SU-DHL-6 (cell line): ENCODE data around the gene CEP97.
"Not testable (repeated sequence)": the region's sequence is repeated elsewhere in the genome, so short reads cannot be mapped to it uniquely, and the experiment has no call there.

ENCODE experiments used
- H2AFZ ChIP-seq: fragments of 200-600 bp; sonication (generic); 2 replicates; pipeline ENCODE4 v1.6.1; 2014; ENCODE audit warnings: low read depth, mild to moderate bottlenecking, moderate library complexity, mixed read lengths, antibody characterized with exemption, low read length; ENCODE audit not compliant: severe bottlenecking
- H3F3A ChIP-seq: fragments of 200-600 bp; shearing (Covaris generic); 2 replicates; pipeline ENCODE4 v1.6.0; 2016; ENCODE audit warnings: antibody characterized with exemption, mild to moderate bottlenecking; ENCODE audit not compliant: insufficient read depth
- H3K27ac ChIP-seq: fragments of 200-600 bp; sonication (generic); 2 replicates; pipeline ENCODE4 v1.5.1; 2016; ENCODE audit warnings: low read depth, mild to moderate bottlenecking, low read length, moderate library complexity, mixed read lengths
- H3K27me3 ChIP-seq: fragments of 200-600 bp; sonication (generic), shearing (Covaris generic); 2 replicates; pipeline ENCODE4 v1.6.0; 2014; ENCODE audit warnings: mild to moderate bottlenecking, low read length
- H3K36me3 ChIP-seq: fragments of 200-600 bp; sonication (generic); 2 replicates; pipeline ENCODE4 v1.6.1; 2014; ENCODE audit warnings: mild to moderate bottlenecking, low read length, mixed read lengths
- H3K4me2 ChIP-seq: fragments of 300-600, 200-600 bp; shearing (Covaris generic), sonication (generic); 2 replicates; pipeline ENCODE4 v1.6.0; 2014; ENCODE audit warnings: low read length, low read depth, mild to moderate bottlenecking; ENCODE audit not compliant: poor library complexity, severe bottlenecking
- H3K4me3 ChIP-seq: fragments of 200-600 bp; sonication (generic); 2 replicates; pipeline ENCODE4 v1.5.1; 2014; ENCODE audit warnings: antibody characterized with exemption, low read length, mild to moderate bottlenecking, mixed read lengths; ENCODE audit not compliant: insufficient read depth, poor library complexity, severe bottlenecking
- H3K79me2 ChIP-seq: fragments of 200-600 bp; sonication (generic); 2 replicates; pipeline ENCODE4 v1.6.1; 2014; ENCODE audit warnings: mild to moderate bottlenecking, low read length, moderate library complexity; ENCODE audit not compliant: insufficient read depth
- H3K9ac ChIP-seq: fragments of 200-600 bp; sonication (generic); 2 replicates; pipeline ENCODE4 v1.7.0; 2014; ENCODE audit warnings: mild to moderate bottlenecking, low read length
- H3K9me2 ChIP-seq: fragments of 200-600 bp; sonication (generic); replicated peaks from 2 replicates; pipeline ENCODE4 v1.6.1; 2014; ENCODE audit warnings: low read length; ENCODE audit not compliant: insufficient read depth
- H3K9me3 ChIP-seq: fragments of 200-600 bp; sonication (generic); 2 replicates; pipeline ENCODE4 v1.6.1; 2014; ENCODE audit warnings: low read length, mixed read lengths; ENCODE audit not compliant: insufficient read depth
- H4K20me1 ChIP-seq: fragments of 200-600 bp; sonication (generic); 2 replicates; pipeline ENCODE4 v1.6.1; 2014; ENCODE audit warnings: low read depth, mild to moderate bottlenecking, antibody characterized with exemption, low read length, moderate library complexity, mixed read lengths
- EZH2phosphoT487 ChIP-seq: fragments of 200-600 bp; sonication (generic), shearing (Covaris generic); conservative IDR thresholded peaks from 2 replicates; pipeline ENCODE4 v1.6.1; 2018; ENCODE audit warnings: mild to moderate bottlenecking, antibody characterized with exemption, low read length, moderate library complexity, mixed read lengths
- TF ChIP-seq, protein P1 (sequence below): fragments of 200-600 bp; sonication (generic); IDR thresholded peaks from one replicate; pipeline ENCODE4 v1.5.1; 2017; ENCODE audit warnings: antibody characterized with exemption, mild to moderate bottlenecking, low read length, moderate library complexity; ENCODE audit not compliant: insufficient read depth, poor library complexity, severe bottlenecking

Gene CEP97

GRCh38 chr3:101676765-101677435 is 47.5 kb upstream of the CEP97 start, which contains the start of gene ZBTB11:
TSS of gene ZBTB11 (minus strand) at chr3:101677132. CDS start at chr3:101676914, 218 bp downstream.
- H3K9me2 ChIP-seq, result no peaks in the 10 kb centered on the region
- peaks cover 46% of the 10 kb centered on the region for H3K79me2 ChIP-seq
- peak within 1 kb of the TSS; percentile 92 for H3K9ac ChIP-seq
- H3K4me3 ChIP-seq, result peak within 1 kb of the TSS; percentile 94
- peak within 1 kb of the TSS; percentile 92 for H2AFZ ChIP-seq
- peaks cover 5% of the 10 kb centered on the region; the same call in 1 of the 2 replicates for H4K20me1 ChIP-seq
- peaks cover 15% of the 10 kb centered on the region for H3K36me3 ChIP-seq
- H3K27me3 ChIP-seq, result no peaks in the 10 kb centered on the region
- peak within 1 kb of the TSS; percentile 99 for H3K4me2 ChIP-seq
- H3K27ac ChIP-seq, result peak within 1 kb of the TSS; percentile 79
- H3F3A ChIP-seq, result peaks cover 31% of the 10 kb centered on the region
- H3K9me3 ChIP-seq, result no peaks in the 10 kb centered on the region
- no peak for TF ChIP-seq EZH2phosphoT487
- TF ChIP-seq, protein P1, sequence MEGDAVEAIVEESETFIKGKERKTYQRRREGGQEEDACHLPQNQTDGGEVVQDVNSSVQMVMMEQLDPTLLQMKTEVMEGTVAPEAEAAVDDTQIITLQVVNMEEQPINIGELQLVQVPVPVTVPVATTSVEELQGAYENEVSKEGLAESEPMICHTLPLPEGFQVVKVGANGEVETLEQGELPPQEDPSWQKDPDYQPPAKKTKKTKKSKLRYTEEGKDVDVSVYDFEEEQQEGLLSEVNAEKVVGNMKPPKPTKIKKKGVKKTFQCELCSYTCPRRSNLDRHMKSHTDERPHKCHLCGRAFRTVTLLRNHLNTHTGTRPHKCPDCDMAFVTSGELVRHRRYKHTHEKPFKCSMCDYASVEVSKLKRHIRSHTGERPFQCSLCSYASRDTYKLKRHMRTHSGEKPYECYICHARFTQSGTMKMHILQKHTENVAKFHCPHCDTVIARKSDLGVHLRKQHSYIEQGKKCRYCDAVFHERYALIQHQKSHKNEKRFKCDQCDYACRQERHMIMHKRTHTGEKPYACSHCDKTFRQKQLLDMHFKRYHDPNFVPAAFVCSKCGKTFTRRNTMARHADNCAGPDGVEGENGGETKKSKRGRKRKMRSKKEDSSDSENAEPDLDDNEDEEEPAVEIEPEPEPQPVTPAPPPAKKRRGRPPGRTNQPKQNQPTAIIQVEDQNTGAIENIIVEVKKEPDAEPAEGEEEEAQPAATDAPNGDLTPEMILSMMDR, result no peak

- Histone ChIP-seq H3K9me2 (no peaks in the 10 kb centered on the region), H3K4me3 (peak overlapping the region; percentile 94), H4K20me1 (peaks cover 6% of the 10 kb centered on the region; the same call in 1 of the 2 replicates), H3K4me2 (peak overlapping the region; percentile 99), H3K27ac (peak overlapping the region; percentile 79), H3K9ac (peak overlapping the region; percentile 92), H3K79me2 (peaks cover 39% of the 10 kb centered on the region), H3F3A (peaks cover 38% of the 10 kb centered on the region), H2AFZ (peak overlapping the region; percentile 85), H3K9me3 (no peaks in the 10 kb centered on the region), H3K27me3 (no peaks in the 10 kb centered on the region), H3K36me3 (peaks cover 21% of the 10 kb centered on the region)
- no peak for TF ChIP-seq EZH2phosphoT487
- TF ChIP-seq, protein P1, result no peak
Observed at GRCh38 chr3:101677436-101678286, 46.8 kb upstream of the CEP97 start.

DNA sequence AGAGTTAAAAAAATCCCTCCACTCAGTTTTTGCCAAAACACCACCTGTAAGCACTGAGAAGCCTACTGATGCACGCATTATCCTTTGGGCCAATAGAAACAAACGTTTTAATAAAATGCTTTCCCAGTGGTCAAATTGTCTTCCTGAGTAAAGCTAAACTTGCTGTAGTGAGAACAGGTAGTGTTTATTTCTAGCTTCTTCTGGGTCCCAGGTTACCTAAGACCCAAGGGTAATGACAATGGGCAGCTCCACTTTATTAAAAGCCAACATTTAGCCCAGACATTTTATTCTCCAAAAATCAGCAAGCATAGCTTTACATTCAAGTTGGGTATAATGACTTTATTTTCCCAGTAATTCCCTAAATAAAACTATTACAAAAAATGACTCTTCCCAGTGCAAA is 45.6 kb upstream of the CEP97 start:
- H3K9me2 ChIP-seq, H2AFZ ChIP-seq, H3K9me3 ChIP-seq, H3K9ac ChIP-seq, H3K4me3 ChIP-seq, H3K4me2 ChIP-seq, H3K27ac ChIP-seq, H3K27me3 ChIP-seq: not testable (repeated sequence)
- Histone ChIP-seq H3K79me2 (peaks cover 39% of the 10 kb centered on the region), H3F3A (peaks cover 49% of the 10 kb centered on the region), H3K36me3 (peaks cover 32% of the 10 kb centered on the region), H4K20me1 (peaks cover 14% of the 10 kb centered on the region)
